Lower leg skin (tissue), 3 donors: ENCODE results near the gene PTCD3.

Source experiments
- CTCF ChIP-seq, 3 donors: fragments of 450-650 bp; IDR thresholded peaks; one replicate each; pipeline ENCODE4 v1.5.1; 2016; ENCODE audit warnings: antibody characterized with exemption in 3 of 3, mild to moderate bottlenecking in 3 of 3, moderate library complexity in 2 of 3
- POLR2A ChIP-seq, 2 donors: fragments of 450-650 bp; IDR thresholded peaks; one replicate each; pipeline ENCODE4 v1.6.1; 2016 to 2017; ENCODE audit warnings: antibody characterized with exemption in 2 of 2, mild to moderate bottlenecking in 1 of 2, moderate library complexity in 1 of 2

- no peak for TF ChIP-seq CTCF (IDR thresholded peaks at IDR 0.05)
- no peak for TF ChIP-seq POLR2A (IDR thresholded peaks at IDR 0.05)
Measured at GRCh38 chr2:86097913-86098312, 8.1 kb upstream of the PTCD3 start.
